Neural crest cell (in vitro differentiated cells): Measurements from ENCODE around the gene IPPK. TPM values are rescaled to one million over a fixed set of nuclear protein-coding genes. Genes with fewer than 3 reads are reported as not detected.

Experiments used
- DNase-seq: peaks from one replicate; pipeline ENCODE4 v3.0.0; 2021; ENCODE audit warnings: low read depth, mixed read lengths, low spot score
- H3K27ac Mint-ChIP-seq: one replicate; pipeline ENCODE4 v1.8.0; 2021; ENCODE audit warnings: mild to moderate bottlenecking, mixed read lengths; ENCODE audit not compliant: unreplicated experiment
- H3K27me3 Mint-ChIP-seq: 2 replicates; pipeline ENCODE4 v1.8.0; 2021; ENCODE audit warnings: low read depth, mild to moderate bottlenecking, mixed read lengths
- H3K36me3 Mint-ChIP-seq: 2 replicates; pipeline ENCODE4 v1.8.0; 2021; ENCODE audit warnings: low read depth, mild to moderate bottlenecking, mixed read lengths
- H3K4me1 Mint-ChIP-seq: 2 replicates; pipeline ENCODE4 v1.8.0; 2021; ENCODE audit warnings: mixed read lengths
- H3K4me3 Mint-ChIP-seq: one replicate; pipeline ENCODE4 v1.8.0; 2021; ENCODE audit warnings: mild to moderate bottlenecking, mixed read lengths
- H3K9me3 Mint-ChIP-seq: 2 replicates; pipeline ENCODE4 v1.8.0; 2021; ENCODE audit warnings: mixed read lengths
- total RNA-seq: library from RNA; stranded (reverse); gene quantifications from 2 replicates; pipeline ENCODE4 v1.2.1, GENCODE V29; 2021
- TF ChIP-seq, protein P1 (sequence below): fragments of 200-600 bp; sonication (generic); conservative IDR thresholded peaks from 2 replicates; pipeline ENCODE4 v1.5.0; 2021; ENCODE audit warnings: antibody characterized with exemption, mild to moderate bottlenecking

The IPPK gene
- total RNA-seq, 1 donor from 2014 or later: 13.1 TPM

- Mint-ChIP-seq H3K27me3 (no peaks in the 10 kb centered on the region), H3K4me1 (peaks cover 55% of the 10 kb centered on the region), H3K9me3 (no peaks in the 10 kb centered on the region), H3K4me3 (peak overlapping the region; percentile 48), H3K27ac (peak overlapping the region; percentile 47), H3K36me3 (no peaks in the 10 kb centered on the region)
- TF ChIP-seq, protein P1, sequence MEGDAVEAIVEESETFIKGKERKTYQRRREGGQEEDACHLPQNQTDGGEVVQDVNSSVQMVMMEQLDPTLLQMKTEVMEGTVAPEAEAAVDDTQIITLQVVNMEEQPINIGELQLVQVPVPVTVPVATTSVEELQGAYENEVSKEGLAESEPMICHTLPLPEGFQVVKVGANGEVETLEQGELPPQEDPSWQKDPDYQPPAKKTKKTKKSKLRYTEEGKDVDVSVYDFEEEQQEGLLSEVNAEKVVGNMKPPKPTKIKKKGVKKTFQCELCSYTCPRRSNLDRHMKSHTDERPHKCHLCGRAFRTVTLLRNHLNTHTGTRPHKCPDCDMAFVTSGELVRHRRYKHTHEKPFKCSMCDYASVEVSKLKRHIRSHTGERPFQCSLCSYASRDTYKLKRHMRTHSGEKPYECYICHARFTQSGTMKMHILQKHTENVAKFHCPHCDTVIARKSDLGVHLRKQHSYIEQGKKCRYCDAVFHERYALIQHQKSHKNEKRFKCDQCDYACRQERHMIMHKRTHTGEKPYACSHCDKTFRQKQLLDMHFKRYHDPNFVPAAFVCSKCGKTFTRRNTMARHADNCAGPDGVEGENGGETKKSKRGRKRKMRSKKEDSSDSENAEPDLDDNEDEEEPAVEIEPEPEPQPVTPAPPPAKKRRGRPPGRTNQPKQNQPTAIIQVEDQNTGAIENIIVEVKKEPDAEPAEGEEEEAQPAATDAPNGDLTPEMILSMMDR: no peak
- no peak for DNase-seq
These were observed 5.4 kb downstream of the IPPK start for GRCh38 chr9:92664394-92665152.

- no peaks in the 10 kb centered on the region for H3K9me3 Mint-ChIP-seq
- H3K27ac Mint-ChIP-seq: peak overlapping the region; percentile 47
- no peaks in the 10 kb centered on the region for H3K27me3 Mint-ChIP-seq
- TF ChIP-seq, protein P1: no peak
- H3K4me1 Mint-ChIP-seq: peaks cover 53% of the 10 kb centered on the region
- DNase-seq: no peak
- H3K4me3 Mint-ChIP-seq: no peak overlapping the region
- H3K36me3 Mint-ChIP-seq: no peaks in the 10 kb centered on the region
These were observed 6.0 kb downstream of the IPPK start for GRCh38 chr9:92663951-92664350.

GRCh38 chr9:92663126-92663525 lies 6.8 kb downstream of the IPPK start:
- H3K27ac Mint-ChIP-seq: no peak overlapping the region
- peaks cover 53% of the 10 kb centered on the region for H3K4me1 Mint-ChIP-seq
- H3K36me3 Mint-ChIP-seq: no peaks in the 10 kb centered on the region
- peak overlapping the region; percentile 25 for H3K4me3 Mint-ChIP-seq
- no peak for DNase-seq
- no peaks in the 10 kb centered on the region for H3K9me3 Mint-ChIP-seq
- TF ChIP-seq, protein P1: no peak
- no peaks in the 10 kb centered on the region for H3K27me3 Mint-ChIP-seq

DNA sequence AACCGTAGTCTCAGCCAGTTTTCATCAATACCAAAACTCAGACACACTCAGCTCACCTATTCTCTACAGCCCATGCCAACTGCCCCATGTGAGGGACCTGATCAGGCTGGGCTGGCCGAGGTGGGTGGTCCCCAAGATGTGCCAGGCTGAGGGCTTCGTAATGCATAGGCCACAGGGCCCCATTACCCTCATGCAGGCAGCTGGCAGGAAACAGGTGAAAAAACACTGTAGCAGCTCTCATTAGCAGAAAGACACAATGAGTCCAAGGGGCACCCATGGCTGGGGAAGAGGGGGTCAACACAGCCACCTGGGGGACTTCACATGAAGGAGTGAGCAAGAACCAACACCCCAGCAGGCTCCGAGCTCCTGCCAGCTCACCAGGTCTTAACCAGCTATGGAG lies 8.2 kb downstream of the IPPK start:
- DNase-seq: no peak
- no peaks in the 10 kb centered on the region for H3K9me3 Mint-ChIP-seq

DNA sequence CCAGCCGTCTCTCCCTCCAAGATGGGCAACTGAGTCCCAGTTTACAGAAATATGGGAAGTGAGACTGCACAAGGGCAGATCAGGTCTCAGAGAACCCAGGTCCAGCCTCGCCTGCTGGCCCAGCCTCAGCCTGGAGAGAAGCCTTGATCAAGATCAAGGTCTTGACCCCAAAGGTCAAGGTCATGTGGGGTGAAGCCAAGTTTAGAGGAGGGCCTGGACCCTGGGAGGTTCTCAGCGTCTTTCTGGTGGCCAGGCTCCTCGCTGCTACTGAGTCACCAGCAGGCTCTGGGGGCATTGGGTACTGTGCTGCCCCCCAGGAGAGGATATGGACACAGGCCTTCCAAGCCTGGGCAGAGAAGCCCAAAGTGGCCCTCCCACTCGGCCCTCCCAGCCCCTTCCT lies 8.8 kb downstream of the IPPK start:
- peaks cover 49% of the 10 kb centered on the region for H3K4me1 Mint-ChIP-seq
- H3K4me3 Mint-ChIP-seq: no peak overlapping the region
- TF ChIP-seq, protein P1: no peak
- DNase-seq: no peak
- H3K27me3 Mint-ChIP-seq: no peaks in the 10 kb centered on the region
- H3K9me3 Mint-ChIP-seq: no peaks in the 10 kb centered on the region
- H3K36me3 Mint-ChIP-seq: no peaks in the 10 kb centered on the region
- H3K27ac Mint-ChIP-seq: no peak overlapping the region

More for the DNA sequence above, 8.2 kb downstream of the IPPK start:
- peak overlapping the region; percentile 68 for H3K4me3 Mint-ChIP-seq
- peaks cover 50% of the 10 kb centered on the region for H3K4me1 Mint-ChIP-seq
- H3K27ac Mint-ChIP-seq: no peak overlapping the region
- H3K27me3 Mint-ChIP-seq: no peaks in the 10 kb centered on the region
- TF ChIP-seq, protein P1: no peak
- no peaks in the 10 kb centered on the region for H3K36me3 Mint-ChIP-seq
